Mesendoderm (in vitro differentiated cells): ENCODE results near the gene ARL5B.

Source experiments
- DNase-seq: peaks from one replicate; pipeline ENCODE4 v3.0.0; 2013
- H2AK5ac ChIP-seq: 2 replicates; pipeline ENCODE4 v1.6.1; 2013; ENCODE audit warnings: low read length, inconsistent platforms
- H2BK120ac ChIP-seq: 2 replicates; pipeline ENCODE4 v1.6.1; 2013; ENCODE audit warnings: low read depth, mild to moderate bottlenecking, low read length, moderate library complexity, mixed read lengths
- H2BK15ac ChIP-seq: replicated peaks from 2 replicates; pipeline ENCODE4 v1.6.1; 2013; ENCODE audit warnings: low read depth, mild to moderate bottlenecking, moderate library complexity
- H2BK5ac ChIP-seq: 2 replicates; pipeline ENCODE4 v1.6.1; 2013; ENCODE audit warnings: low read length, inconsistent platforms
- H3K18ac ChIP-seq: 2 replicates; pipeline ENCODE4 v1.6.1; 2013; ENCODE audit warnings: mild to moderate bottlenecking, low read length, mixed read lengths
- H3K23ac ChIP-seq: one replicate; pipeline ENCODE4 v1.6.1; 2013; ENCODE audit warnings: low read length
- H3K27ac ChIP-seq: 2 replicates; pipeline ENCODE4 v1.5.1; 2013; ENCODE audit warnings: low read depth, mild to moderate bottlenecking, inconsistent platforms, low read length, moderate library complexity
- H3K27me3 ChIP-seq: 2 replicates; pipeline ENCODE4 v1.6.1; 2013; ENCODE audit warnings: low read length, control low read depth, mild to moderate bottlenecking, inconsistent platforms; ENCODE audit not compliant: insufficient read depth, poor library complexity
- H3K36me3 ChIP-seq: 2 replicates; pipeline ENCODE4 v1.6.1; 2013; ENCODE audit warnings: low read length, inconsistent platforms; ENCODE audit not compliant: control insufficient read depth, insufficient read depth
- H3K4ac ChIP-seq: one replicate; pipeline ENCODE4 v1.6.1; 2013; ENCODE audit warnings: low read depth, mild to moderate bottlenecking, low read length, moderate library complexity
- H3K4me1 ChIP-seq: 2 replicates; pipeline ENCODE4 v1.6.1; 2013; ENCODE audit warnings: low read depth, low read length, inconsistent platforms; ENCODE audit not compliant: control insufficient read depth
- H3K4me2 ChIP-seq: 2 replicates; pipeline ENCODE4 v1.6.1; 2013; ENCODE audit warnings: low read length
- H3K4me3 ChIP-seq: 2 replicates; pipeline ENCODE4 v1.5.1; 2013; ENCODE audit warnings: mild to moderate bottlenecking, low read length
- H3K56ac ChIP-seq: one replicate; pipeline ENCODE4 v1.6.1; 2013; ENCODE audit warnings: low read length
- H3K79me1 ChIP-seq: 2 replicates; pipeline ENCODE4 v1.6.1; 2013; ENCODE audit warnings: low read length, inconsistent platforms
- H3K79me2 ChIP-seq: 2 replicates; pipeline ENCODE4 v1.6.1; 2013; ENCODE audit warnings: mild to moderate bottlenecking, low read length; ENCODE audit not compliant: control insufficient read depth, insufficient read depth
- H3K9ac ChIP-seq: 2 replicates; pipeline ENCODE4 v1.6.1; 2013; ENCODE audit warnings: low read length, inconsistent platforms
- H4K5ac ChIP-seq: one replicate; pipeline ENCODE4 v1.6.1; 2013; ENCODE audit warnings: low read length
- H4K8ac ChIP-seq: one replicate; pipeline ENCODE4 v1.6.1; 2013; ENCODE audit warnings: low read depth, mild to moderate bottlenecking, control low read depth, low read length, moderate library complexity
- WGBS: extraction: QIAGEN DNeasy Blood & Tissue Kit; methylation state at CpG from one replicate; pipeline ENCODE4 v1.1.7; 2013; ENCODE audit warnings: low lambda C conversion rate, missing lambda C conversion rate; ENCODE audit not compliant: insufficient coverage; ENCODE audit errors: extremely low coverage; 5-methylcytosine and 5-hydroxymethylcytosine counted together

ARL5B gene

GRCh38 chr10:18690541-18690940 lies 31.3 kb downstream of the ARL5B start:
- Histone ChIP-seq H3K18ac (no peak overlapping the region), H3K9ac (no peak overlapping the region), H3K36me3 (no peaks in the 10 kb centered on the region), H2AK5ac (no peak overlapping the region), H2BK5ac (no peak overlapping the region), H2BK15ac (no peak overlapping the region), H3K79me2 (no peaks in the 10 kb centered on the region), H4K8ac (no peak overlapping the region), H3K4me3 (no peak overlapping the region), H3K4me2 (no peak overlapping the region), H2BK120ac (no peak overlapping the region), H3K56ac (no peak overlapping the region), H3K4me1 (no peaks in the 10 kb centered on the region), H3K79me1 (no peaks in the 10 kb centered on the region), H3K4ac (no peak overlapping the region), H4K5ac (no peak overlapping the region), H3K27ac (no peak overlapping the region), H3K27me3 (no peaks in the 10 kb centered on the region), H3K23ac (no peak overlapping the region)
- no CpG with 5 or more reads among the region's 6 CpGs for WGBS
- DNase-seq, result no peak

- no peak overlapping the region for H3K18ac ChIP-seq
- no peak overlapping the region for H3K56ac ChIP-seq
- H2BK5ac ChIP-seq, result no peak overlapping the region
- WGBS, result no CpG with 5 or more reads among the region's 6 CpGs
- H3K4me1 ChIP-seq, result no peaks in the 10 kb centered on the region
- H3K4me3 ChIP-seq, result no peak overlapping the region
- H3K27me3 ChIP-seq, result no peaks in the 10 kb centered on the region
- no peaks in the 10 kb centered on the region for H3K36me3 ChIP-seq
- no peak overlapping the region for H4K8ac ChIP-seq
- no peak overlapping the region for H2AK5ac ChIP-seq
- H3K4ac ChIP-seq, result no peak overlapping the region
- H3K79me2 ChIP-seq, result no peaks in the 10 kb centered on the region
- H3K4me2 ChIP-seq, result no peak overlapping the region
- H3K27ac ChIP-seq, result no peak overlapping the region
- no peaks in the 10 kb centered on the region for H3K79me1 ChIP-seq
- no peak overlapping the region for H2BK120ac ChIP-seq
- no peak overlapping the region for H3K9ac ChIP-seq
- no peak for DNase-seq
- no peak overlapping the region for H2BK15ac ChIP-seq
- no peak overlapping the region for H4K5ac ChIP-seq
- no peak overlapping the region for H3K23ac ChIP-seq
Measured at GRCh38 chr10:18699849-18700840, 40.9 kb downstream of the ARL5B start.

GRCh38 chr10:18703521-18703920 lies 44.3 kb downstream of the ARL5B start:
- no CpG with 5 or more reads among the region's 5 CpGs for WGBS
- no peak overlapping the region for H4K8ac ChIP-seq
- H3K36me3 ChIP-seq, result no peaks in the 10 kb centered on the region
- H2BK5ac ChIP-seq, result no peak overlapping the region
- no peak overlapping the region for H3K27ac ChIP-seq
- no peak overlapping the region for H3K9ac ChIP-seq
- no peak overlapping the region for H3K4me2 ChIP-seq
- no peaks in the 10 kb centered on the region for H3K79me1 ChIP-seq
- H2BK15ac ChIP-seq, result no peak overlapping the region
- no peaks in the 10 kb centered on the region for H3K27me3 ChIP-seq
- no peaks in the 10 kb centered on the region for H3K79me2 ChIP-seq
- no peak overlapping the region for H3K18ac ChIP-seq
- H3K23ac ChIP-seq, result no peak overlapping the region
- no peak overlapping the region for H4K5ac ChIP-seq
- H3K56ac ChIP-seq, result no peak overlapping the region
- no peak overlapping the region for H3K4ac ChIP-seq
- no peak for DNase-seq
- no peaks in the 10 kb centered on the region for H3K4me1 ChIP-seq
- no peak overlapping the region for H2AK5ac ChIP-seq
- no peak overlapping the region for H2BK120ac ChIP-seq
- H3K4me3 ChIP-seq, result no peak overlapping the region

GRCh38 chr10:18710201-18710653 lies 51.0 kb downstream of the ARL5B start:
- H3K23ac ChIP-seq, result no peak overlapping the region
- no peak overlapping the region for H3K18ac ChIP-seq
- H3K4me2 ChIP-seq, result no peak overlapping the region
- H3K79me1 ChIP-seq, result no peaks in the 10 kb centered on the region
- H2BK15ac ChIP-seq, result no peak overlapping the region
- no peaks in the 10 kb centered on the region for H3K79me2 ChIP-seq
- H3K56ac ChIP-seq, result no peak overlapping the region
- no peak overlapping the region for H3K4ac ChIP-seq
- H3K4me3 ChIP-seq, result no peak overlapping the region
- H2BK5ac ChIP-seq, result no peak overlapping the region
- no peak overlapping the region for H2AK5ac ChIP-seq
- H4K5ac ChIP-seq, result no peak overlapping the region
- no peak overlapping the region for H2BK120ac ChIP-seq
- H3K36me3 ChIP-seq, result no peaks in the 10 kb centered on the region
- no peak overlapping the region for H3K9ac ChIP-seq
- H4K8ac ChIP-seq, result no peak overlapping the region
- no peaks in the 10 kb centered on the region for H3K27me3 ChIP-seq
- no peak overlapping the region for H3K27ac ChIP-seq
- H3K4me1 ChIP-seq, result no peaks in the 10 kb centered on the region
- WGBS, result no CpG with 5 or more reads among the region's 31 CpGs
- DNase-seq, result no peak

GRCh38 chr10:18713077-18713476 lies 53.8 kb downstream of the ARL5B start:
- Histone ChIP-seq H2BK5ac (no peak overlapping the region), H2BK120ac (no peak overlapping the region), H3K56ac (no peak overlapping the region), H3K4me3 (no peak overlapping the region), H3K4me2 (no peak overlapping the region), H3K79me1 (no peaks in the 10 kb centered on the region), H2AK5ac (no peak overlapping the region), H3K27ac (no peak overlapping the region), H3K9ac (no peak overlapping the region), H3K27me3 (no peaks in the 10 kb centered on the region), H2BK15ac (no peak overlapping the region), H3K18ac (no peak overlapping the region), H3K4ac (no peak overlapping the region), H4K8ac (no peak overlapping the region), H3K79me2 (no peaks in the 10 kb centered on the region), H3K36me3 (no peaks in the 10 kb centered on the region), H4K5ac (no peak overlapping the region), H3K23ac (no peak overlapping the region), H3K4me1 (no peaks in the 10 kb centered on the region)
- WGBS, result no CpG with 5 or more reads among the region's 6 CpGs
- peak; percentile 10 for DNase-seq
